ENCODE measurements around the gene HDGF. TPM values are rescaled to one million over a fixed set of nuclear protein-coding genes. Genes with fewer than 3 reads are reported as not detected.
A peak's percentile ranks its signal among the peaks of the same experiment; 100 is the strongest.

Gene HDGF
- total and polyA plus RNA-seq, 8 donors, result 43.5 to 112 (median 66.0) TPM

GRCh38 chr1:156773607-156774006 lies 22.1 kb upstream of the HDGF start:
- no peak for TF ChIP-seq CTCF (IDR thresholded peaks at IDR 0.05)
- no peaks in the 10 kb centered on the region for H3K9me3 ChIP-seq
- H3K36me3 ChIP-seq, result no peaks in the 10 kb centered on the region
- DNase-seq (no peak), FAIRE-seq (no peak), ATAC-seq (no peak)
- H3K4me3 ChIP-seq, result no peak overlapping the region
- 93 to 94% methylated on average over 3 of the region's 3 CpGs for WGBS, 2 donors
- no peaks in the 10 kb centered on the region for H3K27me3 ChIP-seq
- H3K27ac ChIP-seq, result no peak overlapping the region
- H3K4me1 ChIP-seq, result peaks cover 9 to 29% (median 10%) of the 10 kb centered on the region in 3 donors
- intact Hi-C loops (cut with DNase I), result no loop called here

GRCh38 chr1:156772728-156773497 lies 21.4 kb upstream of the HDGF start:
- Histone ChIP-seq H3K9me3 (no peaks in the 10 kb centered on the region), H3K27me3 (no peaks in the 10 kb centered on the region), H3K4me1 (peaks cover 9 to 31% (median 10%) of the 10 kb centered on the region in 3 donors), H3K4me3 (no peak overlapping the region), H3K27ac (no peak overlapping the region), H3K36me3 (no peaks in the 10 kb centered on the region)
- DNase-seq, result no peak
- intact Hi-C loops (cut with DNase I), result no loop called here
- 37 to 39% methylated on average over 9 of the region's 9 CpGs for WGBS, 2 donors
- peak in 1 of 4 donors; percentile 28 for ATAC-seq
- no peak for TF ChIP-seq CTCF (IDR thresholded peaks at IDR 0.05)
- no peak for FAIRE-seq

- WGBS, 2 donors, result 81 to 86% methylated on average over 3 of the region's 3 CpGs
- FAIRE-seq (no peak), ATAC-seq (no peak), DNase-seq (no peak)
- peaks cover 9 to 28% (median 10%) of the 10 kb centered on the region in 3 donors for H3K4me1 ChIP-seq
- no peaks in the 10 kb centered on the region for H3K36me3 ChIP-seq
- H3K4me3 ChIP-seq, result no peak overlapping the region
- H3K27ac ChIP-seq, result no peak overlapping the region
- no peak for TF ChIP-seq CTCF (IDR thresholded peaks at IDR 0.05)
- no peaks in the 10 kb centered on the region for H3K27me3 ChIP-seq
- H3K9me3 ChIP-seq, result no peaks in the 10 kb centered on the region
- intact Hi-C loops (cut with DNase I), result no loop called here
Measured at GRCh38 chr1:156772222-156772621, 20.7 kb upstream of the HDGF start.

- H3K4me3 ChIP-seq, result peak overlapping the region in 3 of 4 donors; percentile 80 to 98 (median 88)
- H3K9me3 ChIP-seq, result no peaks in the 10 kb centered on the region
- WGBS, 2 donors, result 9 to 11% methylated on average over 8 of the region's 8 CpGs
- H3K27me3 ChIP-seq, result no peaks in the 10 kb centered on the region
- intact Hi-C loops (cut with DNase I), result no loop called here
- H3K4me1 ChIP-seq, result peaks cover 9 to 31% (median 10%) of the 10 kb centered on the region in 3 donors
- no peaks in the 10 kb centered on the region for H3K36me3 ChIP-seq
- H3K27ac ChIP-seq, result no peak overlapping the region
- FAIRE-seq, result no peak
- DNase-seq, result no peak
- no peak for TF ChIP-seq CTCF (IDR thresholded peaks at IDR 0.05)
- no peak for ATAC-seq
Measured at GRCh38 chr1:156768610-156769295, 17.3 kb upstream of the HDGF start.
